Progenitor cell of endocrine pancreas (in vitro differentiated cells): ENCODE measurements around the gene UPF2. TPM values are rescaled to one million over a fixed set of nuclear protein-coding genes. Genes with fewer than 3 reads are reported as not detected.

Experiments used
- DNase-seq: peaks from one replicate; pipeline ENCODE4 v3.0.0; 2021; ENCODE audit warnings: low spot score; ENCODE audit not compliant: unreplicated experiment
- H3K27ac Mint-ChIP-seq: 2 replicates; pipeline ENCODE4 v1.8.0; 2021; ENCODE audit warnings: mild to moderate bottlenecking, moderate library complexity, mixed read lengths
- H3K27me3 Mint-ChIP-seq: 2 replicates; pipeline ENCODE4 v1.8.0; 2021; ENCODE audit warnings: mixed read lengths
- H3K36me3 Mint-ChIP-seq: 2 replicates; pipeline ENCODE4 v1.8.0; 2022; ENCODE audit warnings: mixed read lengths; ENCODE audit not compliant: insufficient read depth
- H3K4me1 Mint-ChIP-seq: 2 replicates; pipeline ENCODE4 v1.8.0; 2021; ENCODE audit warnings: low read depth, mixed read lengths
- H3K4me3 Mint-ChIP-seq: 2 replicates; pipeline ENCODE4 v1.8.0; 2021; ENCODE audit warnings: low read depth, mild to moderate bottlenecking, moderate library complexity, mixed read lengths
- H3K9me3 Mint-ChIP-seq: 2 replicates; pipeline ENCODE4 v1.8.0; 2021; ENCODE audit warnings: low read depth, mixed read lengths
- CTCF ChIP-seq: fragments of 200-600 bp; sonication (generic); IDR thresholded peaks from one replicate; pipeline ENCODE4 v1.5.0; 2021; ENCODE audit warnings: antibody characterized with exemption, mild to moderate bottlenecking; ENCODE audit not compliant: unreplicated experiment
- total RNA-seq: library from RNA; stranded (reverse); gene quantifications from 2 replicates; pipeline ENCODE4 v1.2.1, GENCODE V29; 2021

Gene UPF2
- total RNA-seq, 1 donor from 2014 or later: 31.0 TPM

- no peak overlapping the region for H3K4me3 Mint-ChIP-seq
- H3K9me3 Mint-ChIP-seq: no peaks in the 10 kb centered on the region
- H3K27me3 Mint-ChIP-seq: no peaks in the 10 kb centered on the region
- no peaks in the 10 kb centered on the region for H3K4me1 Mint-ChIP-seq
- H3K27ac Mint-ChIP-seq: no peak overlapping the region
- TF ChIP-seq CTCF: no peak
- H3K36me3 Mint-ChIP-seq: peaks cover 17% of the 10 kb centered on the region
- DNase-seq: no peak
These were observed 17.0 kb downstream of the UPF2 start for GRCh38 chr10:12025591-12025990.

- H3K27me3 Mint-ChIP-seq: no peaks in the 10 kb centered on the region
- peaks cover 9% of the 10 kb centered on the region for H3K36me3 Mint-ChIP-seq
- H3K27ac Mint-ChIP-seq: no peak overlapping the region
- no peak for TF ChIP-seq CTCF
- no peaks in the 10 kb centered on the region for H3K4me1 Mint-ChIP-seq
- no peaks in the 10 kb centered on the region for H3K9me3 Mint-ChIP-seq
- no peak overlapping the region for H3K4me3 Mint-ChIP-seq
- no peak for DNase-seq
These were observed 19.9 kb downstream of the UPF2 start for GRCh38 chr10:12022580-12023257.

GRCh38 chr10:12020574-12020973 is 22.0 kb downstream of the UPF2 start:
- peaks cover 4% of the 10 kb centered on the region for H3K36me3 Mint-ChIP-seq
- no peaks in the 10 kb centered on the region for H3K9me3 Mint-ChIP-seq
- H3K4me1 Mint-ChIP-seq: no peaks in the 10 kb centered on the region
- TF ChIP-seq CTCF: no peak
- DNase-seq: no peak
- no peak overlapping the region for H3K27ac Mint-ChIP-seq
- H3K27me3 Mint-ChIP-seq: no peaks in the 10 kb centered on the region
- no peak overlapping the region for H3K4me3 Mint-ChIP-seq

GRCh38 chr10:12019283-12019971 is 23.2 kb downstream of the UPF2 start:
- Mint-ChIP-seq H3K9me3 (no peaks in the 10 kb centered on the region), H3K27me3 (no peaks in the 10 kb centered on the region), H3K4me3 (no peak overlapping the region), H3K27ac (no peak overlapping the region), H3K36me3 (peaks cover 4% of the 10 kb centered on the region), H3K4me1 (no peaks in the 10 kb centered on the region)
- TF ChIP-seq CTCF: no peak
- no peak for DNase-seq

- Mint-ChIP-seq H3K36me3 (peaks cover 4% of the 10 kb centered on the region), H3K4me3 (no peak overlapping the region), H3K27me3 (no peaks in the 10 kb centered on the region), H3K27ac (no peak overlapping the region), H3K9me3 (no peaks in the 10 kb centered on the region), H3K4me1 (no peaks in the 10 kb centered on the region)
- no peak for TF ChIP-seq CTCF
- no peak for DNase-seq
These were observed 23.9 kb downstream of the UPF2 start for GRCh38 chr10:12018438-12019282.
